ENCODE results near the gene GAB3.

GAB3 gene

GRCh38 chrX:154750301-154751202, at the start of gene GAB3:
TSS of gene GAB3 (minus strand) at chrX:154751077. CDS start at chrX:154751025, 52 bp downstream.
- DNase-seq (ENCODE audit: low spot score): peak; percentile 65

GRCh38 chrX:154799556-154800348, 48.9 kb upstream of the GAB3 start:
- DNase-seq (ENCODE audit: low spot score): no peak

- no peak for DNase-seq (ENCODE audit: low spot score)
These were observed 46.1 kb upstream of the GAB3 start for GRCh38 chrX:154797006-154797405.

GRCh38 chrX:154795016-154795415, 44.1 kb upstream of the GAB3 start:
- DNase-seq (ENCODE audit: low spot score): no peak

GRCh38 chrX:154793084-154793795, 42.4 kb upstream of the GAB3 start:
- DNase-seq (ENCODE audit: low spot score): no peak

GRCh38 chrX:154791939-154792338, 41.1 kb upstream of the GAB3 start:
- no peak for DNase-seq (ENCODE audit: low spot score)

GRCh38 chrX:154791467-154791866, 40.6 kb upstream of the GAB3 start:
- DNase-seq (ENCODE audit: low spot score): no peak

GRCh38 chrX:154785716-154786115, 34.8 kb upstream of the GAB3 start:
- no peak for DNase-seq (ENCODE audit: low spot score)

GRCh38 chrX:154784149-154784995, 33.5 kb upstream of the GAB3 start:
- DNase-seq (ENCODE audit: low spot score): no peak

- DNase-seq (ENCODE audit: low spot score): no peak
These were observed 30.1 kb upstream of the GAB3 start for GRCh38 chrX:154780968-154781367.

GRCh38 chrX:154779261-154779660, 28.4 kb upstream of the GAB3 start:
- DNase-seq (ENCODE audit: low spot score): no peak

GRCh38 chrX:154776753-154777152, 25.9 kb upstream of the GAB3 start:
- no peak for DNase-seq (ENCODE audit: low spot score)

- DNase-seq (ENCODE audit: low spot score): no peak
These were observed 24.8 kb upstream of the GAB3 start for GRCh38 chrX:154775419-154776349.

GRCh38 chrX:154774622-154775021, 23.7 kb upstream of the GAB3 start:
- no peak for DNase-seq (ENCODE audit: low spot score)

- peak; percentile 93 for DNase-seq (ENCODE audit: low spot score)
These were observed 11.8 kb upstream of the GAB3 start, which contains the start of gene DKC1 for GRCh38 chrX:154762537-154763296. TSS of gene DKC1 (plus strand) at chrX:154762864. CDS start at chrX:154762966, 102 bp downstream.

- no peak for DNase-seq (ENCODE audit: low spot score)
These were observed 11.2 kb upstream of the GAB3 start for GRCh38 chrX:154761977-154762536.

- DNase-seq (ENCODE audit: low spot score): no peak
These were observed 7.8 kb upstream of the GAB3 start for GRCh38 chrX:154758696-154759095.

GRCh38 chrX:154751669-154752271, 893 bp upstream of the GAB3 start:
- DNase-seq (ENCODE audit: low spot score): no peak

All from left forelimb (tissue), 1 donor.